ENCODE measurements around the gene OR6M1.

- TF ChIP-seq GATA3 (IDR thresholded peaks at IDR 0.05; ENCODE audit: low read depth, low read length) (no peak), GATA2 (IDR thresholded peaks at IDR 0.05; ENCODE audit: low read depth, low read length) (no peak)
Observed at GRCh38 chr11:123839131-123839530, 33.0 kb upstream of the OR6M1 start.

All from SH-SY5Y (cell line).